ENCODE results near the gene FCRLB. TPM values are rescaled to one million over a fixed set of nuclear protein-coding genes. Genes with fewer than 3 reads are reported as not detected.
A peak's percentile ranks its signal among the peaks of the same experiment; 100 is the strongest.

The FCRLB gene
- total and polyA plus RNA-seq, 9 donors: 0.24 to 4.6 (median 1.0) TPM

DNA sequence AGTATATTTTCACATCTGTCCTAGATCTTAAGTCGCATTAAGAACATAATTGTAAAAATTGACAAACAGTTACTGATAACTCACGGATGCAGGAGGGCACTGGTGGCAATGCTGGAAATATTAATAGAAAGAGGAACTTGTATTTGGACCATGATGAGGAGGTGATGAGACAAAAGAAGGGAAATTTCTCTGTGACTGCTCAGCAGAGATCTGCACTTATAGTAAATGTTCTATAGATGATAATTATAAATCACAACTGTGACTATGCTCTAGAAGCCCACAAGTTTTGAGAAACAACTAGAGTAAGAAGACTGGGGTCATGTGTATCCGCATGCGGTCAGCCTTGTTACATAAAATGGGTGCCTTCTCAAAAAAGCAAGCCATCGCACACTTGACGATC, 19.6 kb downstream of the FCRLB start:
- 82 to 88% (median 86%) methylated on average over 6 of the region's 6 CpGs for WGBS, 3 donors
- no peak for TF ChIP-seq EP300 (IDR thresholded peaks at IDR 0.05)
- no peak for TF ChIP-seq POLR2A (IDR thresholded peaks at IDR 0.05)
- TF ChIP-seq, protein P1, sequence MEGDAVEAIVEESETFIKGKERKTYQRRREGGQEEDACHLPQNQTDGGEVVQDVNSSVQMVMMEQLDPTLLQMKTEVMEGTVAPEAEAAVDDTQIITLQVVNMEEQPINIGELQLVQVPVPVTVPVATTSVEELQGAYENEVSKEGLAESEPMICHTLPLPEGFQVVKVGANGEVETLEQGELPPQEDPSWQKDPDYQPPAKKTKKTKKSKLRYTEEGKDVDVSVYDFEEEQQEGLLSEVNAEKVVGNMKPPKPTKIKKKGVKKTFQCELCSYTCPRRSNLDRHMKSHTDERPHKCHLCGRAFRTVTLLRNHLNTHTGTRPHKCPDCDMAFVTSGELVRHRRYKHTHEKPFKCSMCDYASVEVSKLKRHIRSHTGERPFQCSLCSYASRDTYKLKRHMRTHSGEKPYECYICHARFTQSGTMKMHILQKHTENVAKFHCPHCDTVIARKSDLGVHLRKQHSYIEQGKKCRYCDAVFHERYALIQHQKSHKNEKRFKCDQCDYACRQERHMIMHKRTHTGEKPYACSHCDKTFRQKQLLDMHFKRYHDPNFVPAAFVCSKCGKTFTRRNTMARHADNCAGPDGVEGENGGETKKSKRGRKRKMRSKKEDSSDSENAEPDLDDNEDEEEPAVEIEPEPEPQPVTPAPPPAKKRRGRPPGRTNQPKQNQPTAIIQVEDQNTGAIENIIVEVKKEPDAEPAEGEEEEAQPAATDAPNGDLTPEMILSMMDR (IDR thresholded peaks at IDR 0.05): no peak
- H3K4me3 ChIP-seq: no peak overlapping the region
- intact Hi-C loops (cut with DNase I): loop anchor here in 1 of 4 donors (10.0 kb wide), 1 partner anchor 256 kb away; no protein-coding TSS in a partner anchor
- no peak overlapping the region for H3K27ac ChIP-seq
- no peaks in the 10 kb centered on the region for H3K27me3 ChIP-seq
- H3K4me1 ChIP-seq (ENCODE audit: insufficient read depth): no peaks in the 10 kb centered on the region
- H3K9me3 ChIP-seq: no peaks in the 10 kb centered on the region
- H3K36me3 ChIP-seq: no peaks in the 10 kb centered on the region
- DNase-seq: no peak

DNA sequence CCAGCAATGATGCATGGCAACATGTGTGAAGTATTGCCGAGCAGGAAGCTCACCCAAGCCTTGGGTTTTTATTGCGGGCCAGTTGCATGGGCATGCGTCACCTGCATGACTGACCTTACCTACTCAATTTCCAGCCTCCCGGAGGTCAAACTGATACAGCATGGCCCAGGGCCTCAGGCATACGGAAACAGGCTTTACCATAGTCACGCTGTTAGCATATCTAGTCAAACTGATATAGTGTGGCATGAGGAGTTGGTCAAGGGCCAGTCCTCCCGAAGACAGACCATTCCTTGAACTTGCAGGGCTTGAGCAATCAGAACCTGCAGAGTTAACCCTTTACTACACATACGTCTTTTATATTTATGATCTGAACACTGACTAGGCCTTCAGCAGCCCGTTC, 21.9 kb downstream of the FCRLB start:
- H3K36me3 ChIP-seq: no peaks in the 10 kb centered on the region
- H3K27ac ChIP-seq: no peak overlapping the region
- no peaks in the 10 kb centered on the region for H3K27me3 ChIP-seq
- DNase-seq: no peak
- TF ChIP-seq, protein P1 (IDR thresholded peaks at IDR 0.05): no peak
- TF ChIP-seq EP300 (IDR thresholded peaks at IDR 0.05): no peak
- TF ChIP-seq POLR2A (IDR thresholded peaks at IDR 0.05): no peak
- 74 to 79% (median 76%) methylated on average over 9 of the region's 9 CpGs for WGBS, 3 donors
- intact Hi-C loops (cut with DNase I): loop anchor here in 1 of 4 donors (10.0 kb wide), 1 partner anchor 258 kb away; no protein-coding TSS in a partner anchor
- no peak overlapping the region for H3K4me3 ChIP-seq
- no peaks in the 10 kb centered on the region for H3K9me3 ChIP-seq
- no peaks in the 10 kb centered on the region for H3K4me1 ChIP-seq (ENCODE audit: insufficient read depth)

DNA sequence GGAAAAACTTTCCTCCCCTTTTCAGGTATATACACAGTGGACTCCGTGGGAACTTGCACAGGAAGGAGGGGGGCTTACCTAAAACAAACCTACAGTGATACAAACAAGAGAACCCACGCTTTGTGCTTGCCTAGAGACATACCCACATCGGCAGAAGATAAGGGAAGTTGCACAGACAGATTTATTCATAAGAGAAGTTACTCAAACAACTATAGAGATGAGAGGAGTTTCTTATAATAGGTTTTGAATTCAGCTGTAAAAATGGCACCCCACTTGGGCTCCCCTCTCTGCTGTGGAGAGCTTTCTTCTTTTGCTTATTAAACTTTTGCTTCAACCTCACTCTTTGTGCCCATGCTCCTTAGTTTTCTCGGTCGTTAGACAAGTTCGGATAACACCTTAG, 26.5 kb downstream of the FCRLB start:
- Histone ChIP-seq H3K27ac (no peak overlapping the region), H3K4me3 (no peak overlapping the region), H3K9me3 (no peaks in the 10 kb centered on the region), H3K36me3 (no peaks in the 10 kb centered on the region), H3K4me1 (ENCODE audit: insufficient read depth) (peaks cover 7% of the 10 kb centered on the region), H3K27me3 (no peaks in the 10 kb centered on the region)
- intact Hi-C loops (cut with DNase I): loop anchor here in 1 of 4 donors (10.0 kb wide), 1 partner anchor 263 kb away; no protein-coding TSS in a partner anchor
- WGBS, 3 donors: 21 to 45% (median 31%) methylated on average over 6 of the region's 6 CpGs
- no peak for DNase-seq
- TF ChIP-seq, protein P1 (IDR thresholded peaks at IDR 0.05): no peak
- TF ChIP-seq EP300 (IDR thresholded peaks at IDR 0.05) (no peak), POLR2A (IDR thresholded peaks at IDR 0.05) (no peak)

DNA sequence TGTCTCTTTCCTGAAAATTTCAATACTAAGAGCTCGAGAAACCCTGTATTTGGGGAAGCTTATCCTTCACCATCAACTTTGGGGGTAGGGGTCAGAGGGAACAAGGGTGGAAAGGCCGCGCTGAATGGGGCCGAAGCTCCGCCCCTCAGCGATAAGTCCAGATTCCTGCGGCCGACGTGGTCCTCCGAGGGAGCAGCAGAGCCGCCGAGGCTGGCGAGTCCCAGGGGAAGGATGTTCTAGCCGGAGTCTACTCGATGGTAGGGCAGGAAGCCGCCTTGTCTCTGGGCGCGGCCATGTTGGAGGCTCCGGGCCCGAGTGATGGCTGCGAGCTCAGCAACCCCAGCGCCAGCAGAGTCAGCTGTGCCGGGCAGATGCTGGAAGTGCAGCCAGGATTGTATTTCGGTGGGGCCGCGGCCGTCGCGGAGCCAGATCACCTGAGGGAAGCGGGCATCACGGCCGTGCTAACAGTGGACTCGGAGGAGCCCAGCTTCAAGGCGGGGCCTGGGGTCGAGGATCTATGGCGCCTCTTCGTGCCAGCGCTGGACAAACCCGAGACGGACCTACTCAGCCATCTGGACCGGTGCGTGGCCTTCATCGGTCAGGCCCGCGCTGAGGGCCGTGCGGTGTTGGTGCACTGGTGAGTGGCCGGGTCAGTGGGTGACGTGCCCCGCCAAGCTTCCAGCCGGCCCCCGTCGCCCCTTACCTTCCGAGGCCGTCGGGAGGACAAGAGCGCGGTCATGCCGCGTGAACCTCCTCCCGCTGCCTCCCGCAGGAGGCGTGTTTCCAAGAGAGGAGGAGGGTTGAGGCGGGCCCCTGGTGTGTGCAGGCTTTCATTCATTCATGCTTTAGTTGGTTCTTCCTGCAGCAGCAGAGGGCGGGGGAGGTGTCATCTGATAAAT, 28.4 kb downstream of the FCRLB start, which contains the start of gene DUSP12:
Gene DUSP12, plus strand, starts transcription at position 278 of the 899 bp plus-strand sequence. Its CDS starts 16 bp downstream, at position 294.
- Histone ChIP-seq H3K4me1 (ENCODE audit: insufficient read depth) (peaks cover 7% of the 10 kb centered on the region), H3K4me3 (peak within 1 kb of the TSS; percentile 97), H3K9me3 (no peaks in the 10 kb centered on the region), H3K27ac (peak within 1 kb of the TSS; percentile 42 to 70), H3K27me3 (no peaks in the 10 kb centered on the region), H3K36me3 (no peaks in the 10 kb centered on the region)
- TF ChIP-seq EP300 (IDR thresholded peaks at IDR 0.05) (no peak), POLR2A (IDR thresholded peaks at IDR 0.05) (peak; percentile 26)
- TF ChIP-seq, protein P1 (IDR thresholded peaks at IDR 0.05): no peak
- WGBS, 3 donors: 0 to 1% (median 0%) methylated on average over 65 of the region's 65 CpGs
- peak; percentile 89 to 93 (median 90) for DNase-seq
- intact Hi-C loops (cut with DNase I): loop anchor here in 1 of 4 donors (10.0 kb wide), 1 partner anchor 265 kb away; no protein-coding TSS in a partner anchor
